Measurements from ENCODE around the gene ITPKA.

The ITPKA gene

DNA sequence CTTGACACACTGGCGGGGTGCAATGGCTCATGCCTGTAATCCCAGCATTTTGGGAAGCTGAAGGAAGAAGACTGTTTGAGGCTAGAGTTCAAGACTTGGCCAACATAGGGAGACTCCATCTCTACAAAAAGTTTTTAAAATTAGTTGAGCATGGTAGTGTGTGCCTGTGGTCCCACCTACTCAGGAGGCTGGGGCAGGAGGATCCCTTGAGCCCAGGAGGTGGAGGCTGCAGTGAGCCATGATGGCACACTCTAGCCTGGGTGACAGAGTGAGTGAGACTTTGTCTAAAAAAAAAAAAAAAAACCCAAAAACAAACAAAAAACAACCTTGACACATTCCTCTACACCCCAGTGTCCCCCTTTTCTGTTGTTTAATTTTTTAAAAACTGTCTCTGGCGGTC, 4.0 kb upstream of the ITPKA start:
- DNase-seq (ENCODE audit: extremely low read depth in 1 of 2, low read depth in 1 of 2), result no peak

DNA sequence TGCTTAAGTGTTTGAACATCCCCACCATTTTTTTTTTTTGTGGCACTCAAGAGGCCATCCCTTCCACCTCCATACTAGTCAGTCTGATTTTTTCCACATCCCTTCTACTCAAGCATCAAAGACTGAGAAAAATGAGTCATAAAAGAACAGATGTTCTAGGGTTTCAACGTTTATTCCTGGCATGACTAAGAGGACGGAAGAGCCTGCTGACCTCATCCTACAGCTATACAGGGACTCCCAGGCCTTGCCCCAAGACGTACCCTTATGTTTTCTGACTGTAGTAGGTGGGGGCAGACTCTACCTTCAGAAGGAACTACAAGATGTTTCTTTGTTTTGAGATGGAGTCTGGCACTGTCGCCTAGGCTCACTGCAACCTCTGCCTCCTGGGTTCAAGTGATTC, 3.3 kb upstream of the ITPKA start:
- no peak for DNase-seq (ENCODE audit: extremely low read depth in 1 of 2, low read depth in 1 of 2)

DNA sequence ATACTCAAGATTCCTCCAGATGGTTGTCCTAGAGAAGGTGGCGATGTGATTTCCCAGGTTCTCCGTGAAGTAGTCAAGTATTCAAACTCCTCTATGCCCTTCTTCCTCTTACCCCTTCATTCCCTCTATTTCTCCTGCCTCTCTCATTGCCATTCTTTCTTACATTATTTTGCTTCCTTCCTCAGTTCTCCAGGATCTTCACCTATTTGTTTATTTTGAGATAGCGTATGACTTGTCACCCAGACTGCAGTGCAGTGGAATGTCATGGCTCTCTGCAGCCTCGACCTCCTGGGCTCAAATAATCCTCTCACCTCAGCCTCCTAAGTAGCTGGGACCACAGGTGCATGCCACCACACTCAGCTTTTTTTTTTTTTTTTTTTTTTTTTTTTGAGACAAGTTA, 1.8 kb upstream of the ITPKA start:
- DNase-seq (ENCODE audit: extremely low read depth in 1 of 2, low read depth in 1 of 2), result no peak

DNA sequence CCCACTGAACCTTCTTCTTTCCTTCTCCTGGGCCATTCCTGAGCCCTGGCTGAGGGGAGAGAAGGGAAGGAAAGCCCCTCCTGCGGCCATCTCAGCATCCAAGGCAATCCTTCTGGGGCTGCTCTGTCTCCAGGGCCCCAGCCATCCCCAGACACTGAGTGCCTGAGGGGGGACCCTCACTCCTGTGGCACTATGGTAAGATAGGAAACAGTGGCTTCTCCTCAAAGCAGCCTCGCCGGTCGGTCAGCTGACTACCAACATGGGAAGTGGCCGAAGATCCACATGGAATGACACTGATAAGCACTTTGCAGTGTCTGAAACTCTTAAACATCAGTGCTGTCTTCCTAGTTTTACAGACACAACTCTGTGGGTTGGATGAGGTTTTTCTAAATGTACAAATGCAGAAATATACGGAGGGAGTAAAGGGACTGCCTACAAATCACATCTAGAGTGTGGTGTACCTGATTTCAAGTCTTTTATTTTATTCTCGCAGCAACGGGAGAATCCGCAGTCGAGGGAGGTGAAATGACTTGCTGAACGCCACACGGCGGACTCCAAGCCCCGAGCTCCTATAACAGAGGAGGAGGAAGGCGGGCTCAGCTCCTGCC, 973 bp upstream of the ITPKA start:
- no peak for DNase-seq (ENCODE audit: extremely low read depth in 1 of 2, low read depth in 1 of 2)

DNA sequence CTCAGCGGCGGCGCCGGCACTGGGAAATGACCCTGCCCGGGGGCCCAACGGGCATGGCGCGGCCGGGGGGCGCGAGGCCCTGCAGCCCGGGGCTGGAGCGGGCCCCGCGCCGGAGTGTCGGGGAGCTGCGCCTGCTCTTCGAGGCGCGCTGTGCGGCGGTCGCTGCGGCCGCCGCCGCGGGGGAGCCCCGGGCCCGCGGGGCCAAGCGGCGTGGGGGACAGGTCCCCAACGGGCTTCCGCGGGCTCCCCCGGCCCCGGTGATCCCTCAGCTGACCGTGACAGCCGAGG, 172 bp downstream of the ITPKA start:
- no peak for DNase-seq (ENCODE audit: extremely low read depth in 1 of 2, low read depth in 1 of 2)

DNA sequence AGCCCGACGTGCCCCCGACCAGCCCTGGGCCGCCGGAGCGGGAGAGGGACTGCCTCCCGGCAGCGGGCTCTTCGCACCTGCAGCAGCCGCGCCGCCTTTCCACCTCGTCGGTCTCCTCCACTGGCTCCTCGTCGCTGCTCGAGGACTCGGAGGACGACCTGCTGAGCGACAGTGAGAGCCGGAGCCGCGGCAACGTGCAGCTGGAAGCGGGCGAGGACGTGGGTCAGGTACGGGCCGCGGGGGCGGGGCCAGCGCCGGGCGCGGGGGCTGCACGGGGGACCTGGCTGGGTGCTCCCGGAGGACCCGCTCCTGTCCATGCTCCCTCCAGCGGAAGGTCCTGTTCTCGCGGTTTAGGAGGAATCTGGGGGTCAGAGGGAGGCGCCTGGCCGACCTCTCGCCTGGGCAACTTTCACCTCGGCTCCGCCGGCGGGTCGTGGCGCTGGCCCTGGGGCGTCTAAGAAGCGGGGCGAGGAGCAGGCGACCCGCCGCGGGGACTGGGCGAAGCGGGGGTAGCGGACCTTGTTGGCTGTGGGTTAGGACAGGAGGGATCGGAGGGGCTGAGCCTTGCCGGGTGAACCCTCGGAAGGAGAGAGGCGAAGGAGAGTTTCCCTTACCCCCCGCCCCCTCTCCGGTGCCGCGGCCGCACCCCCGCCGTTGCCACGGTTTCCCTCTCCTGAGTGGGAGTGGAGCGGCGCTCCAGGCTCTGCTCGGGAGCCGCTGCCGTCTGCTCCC, 682 bp downstream of the ITPKA start:
- DNase-seq (ENCODE audit: extremely low read depth in 1 of 2, low read depth in 1 of 2), result no peak

DNA sequence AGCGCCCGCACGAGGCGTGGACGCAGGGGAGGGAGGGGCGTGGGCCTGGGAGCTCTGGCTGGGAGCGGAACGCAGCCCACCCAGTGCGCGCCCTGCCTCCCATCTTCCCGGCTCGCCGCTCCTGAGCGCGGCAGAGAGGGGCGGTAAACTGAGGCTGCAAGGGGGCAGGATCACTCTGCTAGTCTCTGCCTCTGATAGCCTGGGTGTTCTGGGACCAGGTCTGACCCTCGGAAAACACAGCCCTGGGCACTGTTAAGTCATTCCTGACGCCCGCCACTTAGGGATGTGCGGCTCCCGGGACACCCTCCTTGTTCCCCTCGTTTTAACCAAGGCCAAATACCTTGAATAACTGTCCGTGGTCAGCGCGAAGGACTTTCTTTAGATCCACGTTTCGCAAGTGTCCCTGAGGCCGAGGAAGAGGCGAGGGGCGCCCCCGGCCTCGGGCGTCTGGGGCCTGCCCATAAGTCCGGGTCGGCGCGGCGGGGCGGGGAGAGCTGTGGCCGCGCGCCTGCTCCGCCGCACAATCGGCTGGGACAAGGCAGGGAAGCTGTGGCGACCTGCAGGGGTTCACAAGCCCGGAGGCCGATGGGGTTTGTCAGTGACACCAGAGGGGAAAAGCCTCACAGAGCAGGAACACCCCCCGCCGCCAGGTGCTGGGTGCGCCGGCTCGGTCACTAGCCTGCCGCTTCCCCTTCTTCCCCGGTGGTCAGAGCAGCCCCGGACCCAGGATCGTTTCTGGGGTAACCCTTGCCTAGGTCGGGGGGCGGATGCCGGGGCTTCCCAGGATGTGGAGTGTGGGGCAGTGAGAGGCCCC, 1.5 kb downstream of the ITPKA start:
- DNase-seq (ENCODE audit: extremely low read depth in 1 of 2, low read depth in 1 of 2), result no peak

DNA sequence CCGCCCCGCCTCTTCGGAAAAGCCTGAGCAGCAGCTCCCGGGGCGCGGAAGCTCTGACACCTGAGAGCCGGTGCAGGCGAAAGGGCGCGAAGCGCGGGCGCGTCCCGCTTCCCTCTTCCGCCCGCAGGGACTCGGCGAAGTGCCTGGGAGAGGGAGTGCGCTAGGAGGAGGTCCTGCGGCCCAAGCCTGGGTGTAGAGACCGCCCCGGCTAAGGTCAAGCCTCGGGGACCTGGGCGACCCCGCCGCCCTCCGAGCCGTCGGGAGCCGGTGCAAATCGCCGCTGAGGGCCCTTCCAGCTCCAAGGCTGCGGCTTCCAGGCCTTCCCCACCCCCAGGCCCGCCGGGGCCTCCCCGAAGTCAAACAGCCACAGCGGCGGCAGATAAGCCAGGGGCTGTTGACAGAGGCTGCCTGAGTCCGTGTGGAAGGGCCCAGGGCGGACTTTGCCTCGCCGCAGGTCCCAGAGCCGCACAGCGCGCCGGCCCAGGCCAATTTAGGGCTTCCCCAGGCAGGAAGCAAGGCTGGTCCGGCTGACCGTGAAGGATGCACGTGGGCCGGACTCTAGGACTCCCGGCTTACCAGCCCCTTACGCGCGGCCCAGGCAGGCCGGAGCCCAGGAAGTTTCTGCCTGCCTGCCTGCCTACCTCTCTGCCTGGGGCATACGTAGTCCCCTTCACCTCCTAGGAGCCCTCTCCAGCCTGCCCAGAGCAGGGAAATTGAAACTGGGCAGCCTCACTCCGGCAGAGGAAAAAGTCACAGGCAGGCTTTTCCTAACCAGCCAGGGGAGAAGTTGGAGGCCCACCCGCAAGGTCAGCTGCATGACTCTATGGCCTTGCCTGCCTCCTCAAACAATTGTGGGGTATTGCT, 2.3 kb downstream of the ITPKA start:
- DNase-seq (ENCODE audit: extremely low read depth in 1 of 2, low read depth in 1 of 2), result no peak

DNA sequence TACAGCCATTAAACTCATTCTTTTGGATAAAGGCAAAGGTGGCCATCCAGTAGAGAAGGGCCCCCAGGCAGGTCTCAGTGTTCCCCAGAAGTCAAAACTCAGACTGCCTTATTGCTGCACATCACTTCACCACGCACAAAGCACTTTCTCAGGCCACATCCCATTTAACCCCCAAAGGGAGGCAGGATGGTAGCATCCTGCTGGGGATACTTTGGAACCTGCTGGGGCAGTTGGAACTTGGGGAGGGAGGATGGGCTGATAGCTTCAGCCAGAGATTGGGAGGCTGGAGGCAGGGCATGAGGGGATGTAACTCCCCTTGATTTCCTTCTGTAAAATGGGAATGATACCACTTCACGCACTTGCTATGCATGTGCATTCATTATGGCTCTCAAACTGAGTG, 5.0 kb downstream of the ITPKA start:
- no peak for DNase-seq (ENCODE audit: extremely low read depth in 1 of 2, low read depth in 1 of 2)

DNA sequence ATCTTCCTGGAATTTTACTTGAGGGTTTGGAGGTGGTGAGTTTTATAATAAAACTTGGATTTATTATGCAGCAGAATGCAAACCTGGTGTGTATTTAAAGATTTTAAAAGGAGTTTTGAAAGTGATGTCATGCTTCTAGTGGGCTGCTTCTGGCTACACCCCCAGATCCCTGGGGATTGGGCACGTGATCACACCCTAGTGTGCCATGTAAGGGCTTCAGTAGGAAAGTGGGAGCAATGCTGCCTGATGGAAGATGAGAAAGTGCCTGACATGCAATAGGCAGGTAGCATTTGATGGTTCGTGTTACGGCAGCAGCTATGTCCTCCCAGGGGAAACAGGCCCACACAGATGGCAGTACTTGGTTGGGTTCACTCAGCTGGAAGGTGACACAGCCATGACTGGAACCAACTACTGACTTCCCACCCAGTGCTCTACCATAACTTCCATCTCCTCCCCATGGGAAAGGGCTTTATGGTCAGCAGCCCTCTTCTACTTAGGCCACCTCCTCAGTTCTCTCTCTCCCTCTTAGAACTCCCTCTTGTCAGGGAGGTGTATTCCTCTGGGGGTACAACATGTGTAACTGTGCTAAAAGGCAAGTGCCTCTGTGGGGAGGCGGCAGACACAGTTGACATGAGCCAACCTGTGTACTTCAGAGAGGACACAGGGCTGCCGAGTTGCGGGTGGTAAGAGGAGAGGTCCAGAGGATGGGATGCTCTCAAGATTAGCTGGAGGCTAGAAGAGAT, 5.6 kb downstream of the ITPKA start:
- no peak for DNase-seq (ENCODE audit: extremely low read depth in 1 of 2, low read depth in 1 of 2)

DNA sequence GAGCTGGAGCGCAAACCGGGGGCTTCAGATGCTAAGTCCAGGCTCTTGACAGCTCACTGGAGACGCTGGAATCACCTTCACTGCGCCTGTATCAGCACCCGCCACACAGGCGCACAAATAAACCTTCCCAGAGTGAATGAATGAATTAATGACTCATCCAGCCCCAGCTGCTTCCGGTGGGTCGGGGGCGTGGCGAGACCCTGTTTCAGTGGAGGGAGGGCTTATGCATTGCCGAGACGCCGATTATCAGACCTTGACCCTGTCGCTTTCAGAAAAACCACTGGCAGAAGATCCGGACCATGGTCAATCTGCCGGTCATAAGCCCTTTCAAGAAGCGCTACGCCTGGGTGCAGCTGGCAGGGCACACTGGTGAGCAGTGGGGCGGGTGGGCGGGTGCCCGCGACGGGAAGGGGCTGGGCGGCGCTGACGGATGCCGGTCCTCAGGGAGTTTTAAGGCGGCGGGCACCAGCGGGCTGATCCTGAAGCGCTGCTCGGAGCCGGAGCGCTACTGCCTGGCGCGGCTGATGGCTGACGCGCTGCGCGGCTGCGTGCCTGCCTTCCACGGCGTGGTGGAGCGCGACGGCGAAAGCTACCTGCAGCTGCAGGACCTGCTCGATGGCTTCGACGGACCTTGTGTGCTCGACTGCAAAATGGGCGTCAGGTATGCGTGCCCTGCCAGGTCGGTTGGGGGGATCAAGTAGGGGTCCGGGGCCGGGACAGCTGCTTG, 7.7 kb downstream of the ITPKA start:
- DNase-seq (ENCODE audit: extremely low read depth in 1 of 2, low read depth in 1 of 2), result no peak

DNA sequence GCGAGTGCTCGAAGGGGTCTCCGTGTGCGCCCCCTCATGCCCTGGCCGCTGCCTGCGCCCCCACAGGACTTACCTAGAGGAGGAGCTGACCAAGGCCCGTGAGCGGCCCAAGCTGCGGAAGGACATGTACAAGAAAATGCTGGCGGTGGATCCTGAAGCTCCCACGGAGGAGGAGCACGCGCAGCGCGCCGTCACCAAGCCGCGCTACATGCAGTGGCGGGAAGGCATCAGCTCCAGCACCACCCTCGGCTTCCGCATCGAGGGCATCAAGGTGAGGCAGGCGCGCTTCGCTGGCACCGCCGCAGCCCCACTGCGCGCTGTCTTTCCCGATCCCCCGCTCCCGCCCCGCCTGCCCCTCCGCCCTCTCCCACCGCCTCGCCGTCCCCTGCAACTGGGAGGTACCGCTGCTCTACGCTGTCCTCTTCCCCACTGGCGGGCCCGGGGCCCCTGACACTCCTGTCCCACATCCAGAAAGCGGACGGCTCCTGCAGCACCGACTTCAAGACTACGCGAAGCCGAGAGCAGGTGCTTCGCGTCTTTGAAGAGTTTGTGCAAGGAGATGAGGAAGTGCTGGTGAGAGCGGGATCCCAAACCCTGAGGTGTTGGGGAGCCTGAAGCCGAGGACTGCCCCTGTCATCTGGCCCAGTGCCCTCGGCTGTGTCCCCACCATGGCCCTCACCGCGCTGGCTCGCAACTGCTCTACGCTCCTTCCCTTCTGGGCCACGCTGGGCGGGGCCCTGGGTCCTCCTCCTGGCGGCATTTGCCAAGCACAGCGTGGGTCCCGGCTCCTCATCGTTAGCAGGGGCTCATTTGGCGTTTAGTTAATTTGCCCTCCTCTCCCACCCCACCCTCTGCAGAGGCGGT, 8.5 kb downstream of the ITPKA start:
- no peak for DNase-seq (ENCODE audit: extremely low read depth in 1 of 2, low read depth in 1 of 2)

DNA sequence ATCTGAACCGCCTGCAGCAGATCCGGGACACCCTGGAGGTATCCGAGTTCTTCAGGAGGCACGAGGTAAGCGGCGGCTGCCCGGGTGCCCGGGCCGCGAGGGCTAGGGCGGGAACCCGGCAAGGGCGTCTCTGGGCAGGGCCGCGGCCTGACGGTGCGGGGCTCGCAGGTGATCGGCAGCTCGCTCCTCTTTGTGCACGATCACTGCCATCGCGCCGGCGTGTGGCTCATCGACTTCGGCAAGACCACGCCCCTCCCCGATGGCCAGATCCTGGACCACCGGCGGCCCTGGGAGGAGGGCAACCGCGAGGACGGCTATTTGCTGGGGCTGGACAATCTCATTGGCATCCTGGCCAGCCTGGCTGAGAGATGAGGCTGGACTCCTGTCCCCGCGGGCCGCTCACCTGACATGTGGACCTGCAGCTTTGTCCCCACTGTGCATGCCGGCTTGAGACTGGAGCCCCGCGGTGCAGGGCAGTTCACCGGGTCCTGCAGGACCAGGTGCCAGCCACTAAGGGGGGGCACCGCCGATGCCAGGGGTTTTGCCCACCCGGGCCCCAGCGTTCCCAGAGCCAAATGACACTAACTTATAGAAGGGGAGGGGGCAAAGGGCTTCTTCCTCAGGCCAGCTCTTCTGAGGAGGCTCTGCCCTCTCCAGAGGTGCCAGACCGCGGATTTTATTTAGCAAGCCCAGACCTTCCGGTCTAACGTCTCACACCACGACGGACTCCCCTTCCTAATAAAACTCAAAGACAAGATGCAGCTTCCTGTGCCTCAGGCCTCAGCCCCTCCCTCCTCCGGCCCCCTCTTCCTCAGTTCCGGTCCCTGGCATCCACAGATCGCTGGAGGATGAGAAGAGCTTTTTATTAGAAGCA, 9.4 kb downstream of the ITPKA start:
- DNase-seq (ENCODE audit: extremely low read depth in 1 of 2, low read depth in 1 of 2), result no peak

DNA sequence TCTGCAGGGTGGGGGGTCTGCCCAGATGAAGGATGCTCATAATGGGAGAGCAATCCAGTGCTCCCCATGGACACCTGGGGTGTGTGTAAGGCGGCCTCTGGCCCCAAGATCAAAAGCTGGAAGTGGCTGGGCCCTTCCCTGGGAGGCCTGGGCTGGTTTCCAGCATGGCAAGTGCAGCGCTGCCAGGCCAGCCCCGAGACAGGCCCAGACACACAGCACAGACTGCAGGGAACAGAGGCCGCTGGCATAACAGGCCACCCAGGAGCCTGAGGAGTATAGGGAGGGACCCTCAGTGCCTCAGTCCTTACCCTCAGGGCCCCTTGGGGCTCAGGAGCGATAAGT, 10.0 kb downstream of the ITPKA start:
- no peak for DNase-seq (ENCODE audit: extremely low read depth in 1 of 2, low read depth in 1 of 2)

DNA sequence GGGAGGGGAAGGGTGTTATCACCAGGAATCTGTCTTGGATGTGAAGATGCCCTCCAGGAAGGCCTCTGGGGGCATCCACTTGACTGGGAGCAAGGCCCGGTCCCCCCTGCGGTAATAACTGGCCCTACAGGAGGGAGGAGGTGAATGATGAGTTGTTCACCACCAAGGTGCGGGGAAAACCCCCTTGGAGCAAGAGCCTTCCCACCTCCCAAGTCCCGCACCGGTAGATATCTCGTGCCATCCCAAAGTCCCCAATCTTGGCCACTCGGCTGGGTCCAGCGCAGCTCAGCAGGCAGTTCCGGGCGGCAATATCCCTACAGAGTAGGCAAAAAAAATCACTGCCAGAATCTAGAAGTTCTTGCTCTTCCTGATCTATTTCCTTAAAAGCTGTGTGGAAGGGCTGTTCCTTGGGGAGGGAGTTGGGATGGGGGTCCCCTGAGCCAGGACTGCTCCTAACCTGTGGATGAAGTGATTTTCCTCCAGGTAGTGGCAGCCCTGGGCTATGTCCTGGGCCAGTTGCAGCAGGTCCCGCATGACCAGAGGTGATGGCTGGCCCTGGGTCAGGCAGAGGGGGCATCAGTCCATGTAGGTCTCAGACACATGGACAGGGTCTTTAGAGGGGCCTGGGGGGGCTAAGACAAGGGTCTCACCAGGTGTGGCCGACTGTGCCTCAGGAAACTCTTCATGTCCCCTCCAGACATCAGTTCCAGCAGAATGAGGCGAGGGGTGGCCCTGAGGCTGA, 11.2 kb downstream of the ITPKA start:
- no peak for DNase-seq (ENCODE audit: extremely low read depth in 1 of 2, low read depth in 1 of 2)

DNA sequence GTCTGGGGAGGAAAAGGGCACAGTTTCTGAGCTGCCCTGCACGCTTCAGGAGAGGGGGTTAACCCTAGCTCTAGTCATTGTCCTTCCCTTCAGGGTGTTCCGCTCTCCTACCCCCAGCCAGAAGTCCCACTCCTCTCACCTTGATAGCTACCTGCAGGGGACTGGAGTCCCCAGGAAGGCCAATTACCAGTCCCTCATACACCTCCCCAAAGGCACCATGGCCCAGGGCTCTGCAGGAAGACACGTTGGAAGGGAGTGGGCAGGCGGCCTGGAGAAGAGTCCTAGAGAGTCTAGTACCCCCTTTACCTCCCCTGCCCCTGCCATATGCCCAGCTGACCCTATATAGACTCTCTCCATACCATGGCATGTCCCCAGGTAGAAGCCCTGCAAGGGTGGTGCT, 12.1 kb downstream of the ITPKA start:
- no peak for DNase-seq (ENCODE audit: extremely low read depth in 1 of 2, low read depth in 1 of 2)

DNA sequence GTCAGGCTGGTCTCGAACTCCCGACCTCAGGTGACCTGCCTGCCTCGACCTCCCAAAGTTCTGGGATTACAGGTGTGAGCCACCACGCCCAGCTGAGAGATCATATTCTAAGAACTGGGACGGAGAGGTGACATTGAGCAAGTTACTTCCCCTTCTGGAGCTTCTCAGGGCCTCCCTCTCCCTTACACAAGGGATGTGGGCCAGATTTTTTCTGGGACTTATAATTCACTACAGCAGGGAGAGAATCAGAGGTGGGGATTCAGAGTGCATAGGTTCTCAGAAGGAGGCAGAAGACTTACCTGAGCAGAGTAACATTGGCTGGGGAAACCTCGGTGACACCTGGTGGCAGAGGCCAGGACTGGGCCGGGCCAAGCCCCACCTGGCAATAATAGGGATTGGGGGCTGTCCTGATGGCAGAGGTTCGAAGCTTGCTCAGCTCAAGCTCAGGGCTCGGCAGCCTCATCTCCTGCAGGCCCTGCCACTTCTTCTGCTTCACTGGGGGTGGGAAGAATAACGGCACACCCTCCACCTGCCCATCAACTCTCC, 13.2 kb downstream of the ITPKA start:
- DNase-seq (ENCODE audit: extremely low read depth in 1 of 2, low read depth in 1 of 2), result no peak

Data from stimulated activated CD8-positive, alpha-beta memory T cell treated with anti-CD3 and anti-CD28 coated beads, Interleukin-7, amount 100 ng/mL, for 48 hours (primary cell).